Measurements from ENCODE around the gene FGGY. TPM values are rescaled to one million over a fixed set of nuclear protein-coding genes. Genes with fewer than 3 reads are reported as not detected.

FGGY gene
- total RNA-seq, 2 donors from 2014 or later = 12.2 to 17.4 TPM

DNA sequence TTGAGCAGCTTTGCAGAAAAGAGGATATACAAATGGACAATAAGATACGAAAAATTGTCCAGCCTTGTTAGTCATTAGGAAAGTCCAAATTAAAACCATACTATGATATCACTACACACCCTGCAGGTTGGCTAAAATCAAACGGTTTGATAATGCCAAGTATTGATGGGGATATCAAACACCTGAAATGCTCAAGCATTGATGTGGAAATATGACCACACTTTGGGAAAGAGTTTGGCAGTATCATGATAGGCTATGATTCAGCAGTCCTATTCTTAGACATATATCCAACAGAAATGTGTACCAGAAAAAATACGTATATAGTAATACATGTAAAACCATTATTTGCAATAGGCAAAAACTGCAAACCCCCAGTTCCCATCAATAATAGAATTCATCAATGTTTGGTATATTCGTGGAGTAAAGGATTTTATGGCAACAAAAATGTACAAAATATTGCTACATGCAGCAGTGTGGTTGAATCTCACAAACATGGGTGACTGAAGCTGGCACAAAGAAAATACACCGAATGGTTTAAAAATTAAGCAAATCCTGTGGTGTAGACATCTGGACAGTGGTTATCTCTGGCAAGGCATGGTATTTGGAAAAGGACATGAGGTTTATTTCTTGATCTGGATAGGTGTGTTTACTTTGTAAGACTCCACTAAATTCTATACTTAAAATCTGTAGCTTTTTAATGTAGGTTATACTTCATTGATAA lies 243.2 kb downstream of the FGGY start:
- Histone ChIP-seq H3K27ac (peak overlapping the region; percentile 14 to 83 (median 47)), H3K4me1 (peaks cover 53% of the 10 kb centered on the region), H3K9me3 (no peaks in the 10 kb centered on the region), H3K27me3 (no peaks in the 10 kb centered on the region), H3K36me3 (replicated peaks in 1 of 2; ENCODE audit: insufficient read depth in 1 of 2, low read depth in 2 of 2) (no peaks in the 10 kb centered on the region), H3K4me3 (no peak overlapping the region)
- intact Hi-C loops (cut with DNase I) = no loop called here
- DNase-seq = no peak
- TF ChIP-seq POLR2A (IDR thresholded peaks at IDR 0.05) = no peak
- no peak for TF ChIP-seq CTCF (IDR thresholded peaks at IDR 0.05)
- 51 to 59% methylated on average over 5 of the region's 5 CpGs for whole genome bisulfite sequencing, 2 donors
- no peak for ATAC-seq

DNA sequence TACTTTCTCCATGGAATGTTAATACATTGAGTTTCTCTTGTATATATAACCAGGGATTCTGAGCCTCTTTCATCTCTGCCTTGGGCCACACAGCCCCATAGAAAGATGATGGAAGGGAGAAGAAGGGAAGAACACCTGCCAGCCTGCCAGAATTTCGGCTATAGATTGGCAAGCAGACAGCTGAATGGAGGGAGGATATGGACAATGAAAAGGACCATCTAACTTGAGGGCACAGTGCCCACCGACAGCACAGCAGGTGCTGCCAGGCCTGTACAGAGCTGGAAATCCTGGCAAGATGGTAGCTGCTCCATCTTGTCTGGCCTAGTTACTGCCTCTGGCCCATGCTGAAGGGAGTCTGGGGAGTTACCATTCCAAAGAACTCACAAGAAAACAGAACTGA lies 244.3 kb downstream of the FGGY start:
- H3K27me3 ChIP-seq = no peaks in the 10 kb centered on the region
- H3K27ac ChIP-seq = peak overlapping the region in 3 of 4 donors; percentile 77 to 83 (median 82)
- H3K4me1 ChIP-seq = peaks cover 63% of the 10 kb centered on the region
- no peaks in the 10 kb centered on the region for H3K9me3 ChIP-seq
- intact Hi-C loops (cut with DNase I) = no loop called here
- H3K4me3 ChIP-seq = no peak overlapping the region
- WGBS, 2 donors = 95 to 97% methylated on average over 2 of the region's 2 CpGs
- no peak for TF ChIP-seq CTCF (IDR thresholded peaks at IDR 0.05)
- no peak for TF ChIP-seq POLR2A (IDR thresholded peaks at IDR 0.05)
- DNase-seq = no peak
- no peak for ATAC-seq
- no peaks in the 10 kb centered on the region for H3K36me3 ChIP-seq (replicated peaks in 1 of 2; ENCODE audit: insufficient read depth in 1 of 2, low read depth in 2 of 2)

DNA sequence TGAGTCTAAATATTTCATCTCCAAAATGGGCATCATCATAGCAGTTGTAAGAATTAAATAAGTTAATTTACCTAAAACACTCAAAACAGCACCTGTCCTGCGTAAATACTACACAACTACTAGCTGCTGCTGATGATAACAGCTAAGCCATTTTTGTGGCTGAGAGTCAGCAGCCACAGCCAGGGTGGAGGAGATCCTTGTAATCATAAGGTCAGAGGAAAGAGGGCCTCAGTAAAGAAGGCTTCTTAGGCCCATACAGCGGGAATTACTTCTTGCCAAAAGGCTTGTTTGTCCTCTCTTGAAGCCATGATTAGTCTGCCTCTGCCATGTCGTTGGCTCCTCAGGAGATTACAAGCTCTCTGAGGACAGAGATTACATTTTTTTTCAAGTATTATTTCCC lies 245.0 kb downstream of the FGGY start:
- H3K9me3 ChIP-seq = no peaks in the 10 kb centered on the region
- H3K4me3 ChIP-seq = no peak overlapping the region
- H3K4me1 ChIP-seq = peaks cover 63% of the 10 kb centered on the region
- TF ChIP-seq CTCF (IDR thresholded peaks at IDR 0.05) (no peak), POLR2A (IDR thresholded peaks at IDR 0.05) (no peak)
- intact Hi-C loops (cut with DNase I) = no loop called here
- no peaks in the 10 kb centered on the region for H3K27me3 ChIP-seq
- no peak for ATAC-seq
- WGBS, 2 donors = 58 to 62% methylated on average over 3 of the region's 3 CpGs
- no peaks in the 10 kb centered on the region for H3K36me3 ChIP-seq (replicated peaks in 1 of 2; ENCODE audit: insufficient read depth in 1 of 2, low read depth in 2 of 2)
- DNase-seq = no peak
- H3K27ac ChIP-seq = peak overlapping the region; percentile 36 to 83 (median 80)

GRCh38 chr1:59543211-59543668 lies 246.3 kb downstream of the FGGY start:
- TF ChIP-seq CTCF (IDR thresholded peaks at IDR 0.05) = no peak
- TF ChIP-seq POLR2A (IDR thresholded peaks at IDR 0.05) = peak in 2 of 3 donors; percentile 34 to 54
- Histone ChIP-seq H3K4me3 (no peak overlapping the region), H3K27me3 (no peaks in the 10 kb centered on the region), H3K27ac (peak overlapping the region; percentile 70 to 83 (median 80)), H3K4me1 (peaks cover 69% of the 10 kb centered on the region), H3K9me3 (no peaks in the 10 kb centered on the region), H3K36me3 (replicated peaks in 1 of 2; ENCODE audit: insufficient read depth in 1 of 2, low read depth in 2 of 2) (no peaks in the 10 kb centered on the region)
- ATAC-seq (peak; percentile 92), DNase-seq (peak; percentile 33 to 62 (median 46))
- intact Hi-C loops (cut with DNase I) = no loop called here
- 7 to 9% methylated on average over 5 of the region's 5 CpGs for WGBS, 2 donors

Data from body of pancreas (tissue), 4 donors.